D721Med (cell line): Measurements from ENCODE around the gene TP53BP1.

ENCODE experiments used
- DNase-seq: peaks from one replicate; pipeline ENCODE4 v3.0.0; 2011; ENCODE audit warnings: low spot score; ENCODE audit not compliant: insufficient read length
- FAIRE-seq: peaks from 2 replicates; lab custom pipeline; 2011; peaks lifted over from hg19 to GRCh38; lab: Jason Lieb, UNC
- TF ChIP-seq, protein P1 (sequence below): IDR thresholded peaks from 2 replicates; pipeline ENCODE4 v1.5.1; 2012; ENCODE audit warnings: mild to moderate bottlenecking, control low read depth; ENCODE audit not compliant: insufficient read depth; ENCODE audit errors: missing control alignments

Gene TP53BP1

DNA sequence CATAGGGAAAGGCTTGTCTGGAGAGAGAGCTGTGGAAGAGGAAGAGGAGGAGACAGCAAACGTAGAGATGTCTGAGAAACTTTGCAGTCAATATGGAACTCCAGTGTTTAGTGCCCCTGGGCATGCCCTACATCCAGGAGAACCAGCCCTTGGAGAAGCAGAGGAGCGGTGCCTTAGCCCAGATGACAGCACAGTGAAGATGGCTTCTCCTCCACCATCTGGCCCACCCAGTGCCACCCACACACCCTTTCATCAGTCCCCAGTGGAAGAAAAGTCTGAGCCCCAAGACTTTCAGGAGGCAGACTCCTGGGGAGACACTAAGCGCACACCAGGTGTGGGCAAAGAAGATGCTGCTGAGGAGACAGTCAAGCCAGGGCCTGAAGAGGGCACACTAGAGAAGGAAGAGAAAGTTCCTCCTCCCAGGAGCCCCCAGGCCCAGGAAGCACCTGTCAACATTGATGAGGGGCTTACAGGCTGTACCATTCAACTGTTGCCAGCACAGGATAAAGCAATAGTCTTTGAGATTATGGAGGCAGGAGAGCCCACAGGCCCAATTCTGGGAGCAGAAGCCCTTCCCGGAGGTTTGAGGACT lies 31.4 kb upstream of the TP53BP1 start:
- TF ChIP-seq, protein P1, sequence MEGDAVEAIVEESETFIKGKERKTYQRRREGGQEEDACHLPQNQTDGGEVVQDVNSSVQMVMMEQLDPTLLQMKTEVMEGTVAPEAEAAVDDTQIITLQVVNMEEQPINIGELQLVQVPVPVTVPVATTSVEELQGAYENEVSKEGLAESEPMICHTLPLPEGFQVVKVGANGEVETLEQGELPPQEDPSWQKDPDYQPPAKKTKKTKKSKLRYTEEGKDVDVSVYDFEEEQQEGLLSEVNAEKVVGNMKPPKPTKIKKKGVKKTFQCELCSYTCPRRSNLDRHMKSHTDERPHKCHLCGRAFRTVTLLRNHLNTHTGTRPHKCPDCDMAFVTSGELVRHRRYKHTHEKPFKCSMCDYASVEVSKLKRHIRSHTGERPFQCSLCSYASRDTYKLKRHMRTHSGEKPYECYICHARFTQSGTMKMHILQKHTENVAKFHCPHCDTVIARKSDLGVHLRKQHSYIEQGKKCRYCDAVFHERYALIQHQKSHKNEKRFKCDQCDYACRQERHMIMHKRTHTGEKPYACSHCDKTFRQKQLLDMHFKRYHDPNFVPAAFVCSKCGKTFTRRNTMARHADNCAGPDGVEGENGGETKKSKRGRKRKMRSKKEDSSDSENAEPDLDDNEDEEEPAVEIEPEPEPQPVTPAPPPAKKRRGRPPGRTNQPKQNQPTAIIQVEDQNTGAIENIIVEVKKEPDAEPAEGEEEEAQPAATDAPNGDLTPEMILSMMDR, result no peak
- FAIRE-seq (no peak), DNase-seq (no peak)

DNA sequence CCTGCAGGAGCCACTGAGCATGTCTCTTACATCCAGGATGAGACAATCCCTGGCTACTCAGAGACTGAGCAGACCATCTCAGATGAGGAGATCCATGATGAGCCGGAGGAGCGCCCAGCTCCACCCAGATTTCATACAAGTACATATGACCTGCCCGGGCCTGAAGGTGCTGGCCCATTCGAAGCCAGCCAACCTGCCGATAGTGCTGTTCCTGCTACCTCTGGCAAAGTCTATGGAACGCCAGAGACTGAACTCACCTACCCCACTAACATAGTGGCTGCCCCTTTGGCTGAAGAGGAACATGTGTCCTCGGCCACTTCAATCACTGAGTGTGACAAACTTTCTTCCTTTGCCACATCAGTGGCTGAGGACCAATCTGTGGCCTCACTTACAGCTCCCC lies 30.7 kb upstream of the TP53BP1 start:
- FAIRE-seq, result no peak
- TF ChIP-seq, protein P1, result no peak
- DNase-seq, result no peak

DNA sequence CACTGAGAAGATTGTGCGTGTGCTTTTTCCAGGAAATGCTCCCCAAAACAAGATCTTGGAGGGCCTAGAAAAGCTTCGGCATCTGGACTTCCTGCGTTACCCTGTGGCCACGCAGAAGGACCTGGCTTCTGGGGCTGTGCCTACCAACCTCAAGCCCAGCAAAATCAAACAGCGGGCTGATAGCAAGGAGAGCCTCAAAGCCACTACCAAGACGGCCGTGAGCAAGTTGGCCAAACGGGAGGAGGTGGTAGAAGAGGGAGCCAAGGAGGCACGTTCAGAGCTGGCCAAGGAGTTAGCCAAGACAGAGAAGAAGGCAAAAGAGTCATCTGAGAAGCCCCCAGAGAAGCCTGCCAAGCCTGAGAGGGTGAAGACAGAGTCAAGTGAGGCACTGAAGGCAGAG lies 29.3 kb upstream of the TP53BP1 start:
- FAIRE-seq (no peak), DNase-seq (no peak)
- TF ChIP-seq, protein P1, result no peak

DNA sequence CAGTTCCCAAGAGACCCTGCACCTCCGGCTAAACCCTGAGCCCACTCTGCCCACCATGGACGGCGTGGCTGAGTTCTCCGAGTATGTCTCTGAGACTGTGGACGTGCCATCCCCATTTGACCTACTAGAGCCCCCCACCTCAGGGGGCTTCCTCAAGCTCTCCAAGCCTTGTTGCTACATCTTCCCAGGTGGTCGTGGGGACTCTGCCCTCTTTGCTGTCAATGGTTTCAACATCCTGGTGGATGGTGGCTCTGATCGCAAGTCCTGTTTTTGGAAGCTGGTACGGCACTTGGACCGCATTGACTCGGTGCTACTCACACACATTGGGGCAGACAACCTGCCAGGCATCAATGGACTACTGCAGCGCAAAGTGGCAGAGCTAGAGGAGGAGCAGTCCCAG lies 28.5 kb upstream of the TP53BP1 start:
- TF ChIP-seq, protein P1, result no peak
- DNase-seq (no peak), FAIRE-seq (no peak)

DNA sequence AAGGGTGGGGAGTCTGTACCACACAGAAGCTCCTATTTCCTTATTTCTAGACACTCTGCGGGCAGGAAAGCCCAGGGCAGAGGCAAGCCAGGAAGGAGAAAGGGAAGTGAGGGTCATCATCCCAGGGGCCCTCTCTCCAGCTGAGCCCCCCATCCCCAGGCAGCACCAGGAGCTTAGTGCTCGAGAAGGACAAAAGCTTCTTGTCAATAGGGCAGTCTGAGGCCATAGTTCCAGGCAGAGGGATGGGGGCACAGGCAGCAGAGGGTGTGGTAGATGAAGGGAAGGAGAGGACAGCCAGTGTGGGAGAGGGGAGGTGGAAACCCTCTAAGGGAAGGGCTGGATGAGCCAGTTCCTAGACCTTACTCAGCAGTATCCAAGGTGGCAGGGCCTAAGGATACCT lies 27.2 kb upstream of the TP53BP1 start:
- TF ChIP-seq, protein P1, result no peak
- no peak for FAIRE-seq
- DNase-seq, result no peak

DNA sequence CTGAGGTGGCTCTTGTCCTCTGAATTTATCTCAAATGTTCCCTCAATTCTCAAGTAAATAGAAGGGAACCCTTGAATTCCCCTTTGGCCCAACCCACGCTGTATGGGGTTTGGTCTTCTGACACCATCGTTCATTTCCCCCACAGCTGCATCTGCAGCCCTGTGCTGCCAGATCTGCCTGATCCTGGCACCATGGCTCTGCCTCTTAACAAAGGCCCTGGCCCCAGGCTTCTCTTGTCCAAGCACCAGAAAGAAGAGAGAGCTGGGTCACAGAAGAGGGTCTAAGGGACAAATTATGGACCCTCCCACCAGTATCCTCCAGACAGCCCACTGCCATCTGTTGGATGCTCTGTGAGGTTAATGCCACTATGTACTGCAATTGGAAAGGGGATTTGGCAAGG lies 26.2 kb upstream of the TP53BP1 start:
- TF ChIP-seq, protein P1, result no peak
- no peak for DNase-seq

DNA sequence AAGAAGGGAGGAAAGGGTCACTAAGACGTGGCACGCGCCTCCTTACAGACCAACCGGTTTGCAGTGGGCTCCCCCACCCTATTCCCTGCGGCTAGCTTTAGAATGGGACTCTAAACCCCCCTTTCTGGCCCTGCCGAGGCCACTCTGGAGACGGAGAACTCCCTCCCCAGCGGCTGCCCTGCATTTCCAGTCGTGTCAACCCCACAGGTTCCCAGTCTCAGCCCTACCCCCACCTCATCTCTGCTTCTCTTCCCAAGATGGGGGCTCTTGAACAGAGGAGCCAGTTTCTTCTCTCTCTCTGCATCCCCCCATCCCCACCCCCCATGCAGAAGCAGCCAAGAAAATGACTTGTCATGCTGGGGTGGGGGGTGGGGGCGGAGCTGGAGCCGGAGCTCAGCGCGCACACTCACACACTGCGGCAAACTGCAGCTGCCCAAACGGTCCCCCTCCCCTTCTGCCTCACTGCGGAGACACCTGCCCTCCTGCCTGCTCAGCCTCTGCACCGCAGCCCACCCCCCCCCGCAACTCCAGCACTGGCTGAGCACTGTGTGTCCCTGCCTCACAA lies 25.3 kb upstream of the TP53BP1 start:
- FAIRE-seq (no peak), DNase-seq (no peak)
- TF ChIP-seq, protein P1, result no peak

More for the DNA sequence above, 26.2 kb upstream of the TP53BP1 start:
- no peak for FAIRE-seq
